ENCODE measurements around the gene GRN.

GRCh38 chr17:44315760-44316731 is 29.1 kb upstream of the GRN start:
- TF ChIP-seq, protein P1, sequence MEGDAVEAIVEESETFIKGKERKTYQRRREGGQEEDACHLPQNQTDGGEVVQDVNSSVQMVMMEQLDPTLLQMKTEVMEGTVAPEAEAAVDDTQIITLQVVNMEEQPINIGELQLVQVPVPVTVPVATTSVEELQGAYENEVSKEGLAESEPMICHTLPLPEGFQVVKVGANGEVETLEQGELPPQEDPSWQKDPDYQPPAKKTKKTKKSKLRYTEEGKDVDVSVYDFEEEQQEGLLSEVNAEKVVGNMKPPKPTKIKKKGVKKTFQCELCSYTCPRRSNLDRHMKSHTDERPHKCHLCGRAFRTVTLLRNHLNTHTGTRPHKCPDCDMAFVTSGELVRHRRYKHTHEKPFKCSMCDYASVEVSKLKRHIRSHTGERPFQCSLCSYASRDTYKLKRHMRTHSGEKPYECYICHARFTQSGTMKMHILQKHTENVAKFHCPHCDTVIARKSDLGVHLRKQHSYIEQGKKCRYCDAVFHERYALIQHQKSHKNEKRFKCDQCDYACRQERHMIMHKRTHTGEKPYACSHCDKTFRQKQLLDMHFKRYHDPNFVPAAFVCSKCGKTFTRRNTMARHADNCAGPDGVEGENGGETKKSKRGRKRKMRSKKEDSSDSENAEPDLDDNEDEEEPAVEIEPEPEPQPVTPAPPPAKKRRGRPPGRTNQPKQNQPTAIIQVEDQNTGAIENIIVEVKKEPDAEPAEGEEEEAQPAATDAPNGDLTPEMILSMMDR (IDR thresholded peaks at IDR 0.05): no peak
- TF ChIP-seq POLR2A (IDR thresholded peaks at IDR 0.05) (no peak), POLR2AphosphoS5 (IDR thresholded peaks at IDR 0.05) (no peak), EP300 (IDR thresholded peaks at IDR 0.05) (no peak)
